B cell (primary cell): ENCODE data around the gene ENOX1. TPM values are rescaled to one million over a fixed set of nuclear protein-coding genes. Genes with fewer than 3 reads are reported as not detected.

Experiments
- ATAC-seq: fragments of 200-7000 bp; cut with Tn5 transposase; one replicate; pipeline ENCODE4 v1.10.0; 2021; ENCODE audit warnings: low read depth, mild to moderate bottlenecking, moderate number of reproducible peaks, moderate library complexity
- CTCF ChIA-PET: fragments of 350-600 bp; sonication (Branson Sonifier 250); formaldehyde crosslinking; loops from one replicate; lab custom pipeline; 2021; ENCODE audit warnings: antibody characterized with exemption, inconsistent platforms; lab: Charles Lee
- POLR2A ChIA-PET: fragments of 350-600 bp; sonication (Branson Sonifier 250); formaldehyde crosslinking; loops from one replicate; lab custom pipeline; 2021; ENCODE audit warnings: antibody characterized with exemption; lab: Charles Lee
- DNase-seq: peaks from one replicate; pipeline ENCODE4 v3.0.0; 2013
- H2AFZ ChIP-seq: 2 replicates; pipeline ENCODE4 v1.6.1; 2012; ENCODE audit warnings: mild to moderate bottlenecking, low read depth, low read length; ENCODE audit not compliant: insufficient read depth, poor library complexity, severe bottlenecking
- H3K27ac ChIP-seq, 2 donors: 1 replicate in 1 of 2; 2 replicates in 1 of 2; pipeline ENCODE4 v1.5.1; 2012 to 2013; ENCODE audit warnings: low read length in 2 of 2, mild to moderate bottlenecking in 2 of 2, moderate library complexity in 1 of 2
- H3K27me3 ChIP-seq, 4 experiments: fragments of 200-600 bp in 1 of 4; sonication (generic) in 1 of 4; replicated peaks in 1 of 4; 1 replicate in 2 of 4; 2 replicates in 2 of 4; pipeline versions ENCODE4 v1.6.1 to v1.7.0; 2013 to 2016; ENCODE audit warnings: low read length in 3 of 4, mild to moderate bottlenecking in 2 of 4, mixed read lengths in 1 of 4, moderate library complexity in 1 of 4; ENCODE audit not compliant: insufficient read depth in 4 of 4, control insufficient read depth in 3 of 4; ENCODE audit errors: control extremely low read depth in 1 of 4
- H3K36me3 ChIP-seq, 2 experiments: replicated peaks in 1 of 2; 1 replicate in 1 of 2; 2 replicates in 1 of 2; pipeline versions ENCODE4 v1.6.1 to v1.7.1; 2013; ENCODE audit warnings: low read length in 1 of 2; ENCODE audit not compliant: insufficient read depth in 2 of 2, control insufficient read depth in 1 of 2; ENCODE audit errors: control extremely low read depth in 1 of 2, extremely low read depth in 1 of 2
- H3K4me1 ChIP-seq, 2 donors: fragments of 200-600 bp in 1 of 2; sonication (generic) in 1 of 2; 1 replicate in 1 of 2; 2 replicates in 1 of 2; pipeline versions ENCODE4 v1.5.1 to v1.6.1; 2013 to 2017; ENCODE audit warnings: low read length in 2 of 2; ENCODE audit not compliant: control insufficient read depth in 2 of 2, insufficient read depth in 2 of 2
- H3K4me2 ChIP-seq: replicated peaks from 2 replicates; pipeline ENCODE3; 2012; ENCODE audit warnings: mild to moderate bottlenecking, low read depth, low read length; ENCODE audit not compliant: poor library complexity, severe bottlenecking
- H3K4me3 ChIP-seq, 5 experiments: fragments of 200-600 bp in 1 of 5; sonication (generic) in 1 of 5; 1 replicate in 3 of 5; 2 replicates in 2 of 5; pipeline versions ENCODE4 v1.5.1 to v1.7.0; 2011 to 2016; ENCODE audit warnings: low read length in 4 of 5, mild to moderate bottlenecking in 4 of 5, low read depth in 2 of 5, control low read depth in 1 of 5, moderate library complexity in 1 of 5; ENCODE audit not compliant: insufficient read depth in 1 of 5; ENCODE audit errors: control extremely low read depth in 1 of 5, extremely low read depth in 1 of 5
- H3K79me2 ChIP-seq: fragments of 200-600 bp; sonication (generic); one replicate; pipeline ENCODE4 v1.6.0; 2016; ENCODE audit warnings: low read length; ENCODE audit not compliant: control insufficient read depth, insufficient read depth
- H3K9ac ChIP-seq: fragments of 200-600 bp; sonication (generic); 2 replicates; pipeline ENCODE4 v1.6.1; 2017; ENCODE audit warnings: mild to moderate bottlenecking, low read length, moderate library complexity
- H3K9me3 ChIP-seq, 3 donors: one replicate each; pipeline versions ENCODE4 v1.6.1 to v1.7.1; 2013; ENCODE audit warnings: low read length in 2 of 3; ENCODE audit not compliant: control insufficient read depth in 2 of 3, insufficient read depth in 1 of 3; ENCODE audit errors: control extremely low read depth in 1 of 3
- H4K20me1 ChIP-seq: 2 replicates; pipeline ENCODE4 v1.6.0; 2012; ENCODE audit warnings: mild to moderate bottlenecking, low read length; ENCODE audit not compliant: insufficient read depth, control insufficient read depth, poor library complexity, severe bottlenecking
- H3K27ac Mint-ChIP-seq: one replicate; pipeline ENCODE4 v1.8.0; 2021; ENCODE audit warnings: mixed read lengths
- H3K27me3 Mint-ChIP-seq: one replicate; pipeline ENCODE4 v1.8.0; 2021; ENCODE audit warnings: mixed read lengths
- H3K4me1 Mint-ChIP-seq: one replicate; pipeline ENCODE4 v1.8.0; 2021; ENCODE audit warnings: mixed read lengths
- H3K4me3 Mint-ChIP-seq: one replicate; pipeline ENCODE4 v1.8.0; 2021; ENCODE audit warnings: mixed read lengths
- H3K9me3 Mint-ChIP-seq: one replicate; pipeline ENCODE4 v1.8.0; 2022; ENCODE audit warnings: mixed read lengths; ENCODE audit not compliant: insufficient read depth
- CTCF ChIP-seq: fragments of 200-600 bp; IDR thresholded peaks from one replicate; pipeline ENCODE4 v1.8.0; 2022; ENCODE audit warnings: antibody characterized with exemption, mild to moderate bottlenecking
- EZH2 ChIP-seq: IDR thresholded peaks from 2 replicates; pipeline ENCODE4 v1.6.1; 2012; ENCODE audit warnings: borderline replicate concordance, low read depth, mild to moderate bottlenecking, moderate library complexity, low read length; ENCODE audit not compliant: insufficient read depth, poor library complexity, severe bottlenecking
- WGBS: methylation state at CpG from one replicate; pipeline ENCODE4 v1.1.5; 2013; ENCODE audit warnings: missing lambda C conversion rate; ENCODE audit not compliant: insufficient coverage; 5-methylcytosine and 5-hydroxymethylcytosine counted together
- intact Hi-C: fragments of 100-400 bp; cut with micrococcal nuclease; formaldehyde crosslinking; loops from one replicate; pipeline ENCODE4 v1.10.0; 2022
- polyA plus RNA-seq: library from polyadenylated mRNA; depleted of rRNA; stranded (reverse); fragments of >200 nt; gene quantifications from 2 replicates; pipeline ENCODE4 v1.2.3, GENCODE V29; 2012
- total RNA-seq, 2 donors: library from RNA; stranded (reverse); fragments of 120-200 nt in 1 of 2; gene quantifications; 1 replicate in 1 of 2; 2 replicates in 1 of 2; pipeline versions ENCODE4 v1.2.3 to v1.2.4, GENCODE V29; 2013 to 2022

Gene ENOX1
- total and polyA plus RNA-seq, 2 donors (not counting 1 experiment from before 2014, with no cell fraction given): not detected

GRCh38 chr13:43757266-43757665 is 29.5 kb downstream of the ENOX1 start:
- H3K9me3 Mint-ChIP-seq: no peaks in the 10 kb centered on the region
- H3K27ac ChIP-seq: no peak overlapping the region
- intact Hi-C loops: no loop called here
- no peak for TF ChIP-seq EZH2
- TF ChIP-seq CTCF: no peak
- ATAC-seq (no peak), DNase-seq (no peak)
- H3K27ac Mint-ChIP-seq: no peak overlapping the region
- H3K9me3 ChIP-seq: no peaks in the 10 kb centered on the region
- no peaks in the 10 kb centered on the region for H3K4me1 Mint-ChIP-seq
- no peak overlapping the region for H3K4me3 ChIP-seq
- H3K4me2 ChIP-seq: no peak overlapping the region
- ChIA-PET CTCF (no interaction called here), POLR2A (no interaction called here)
- H3K4me3 Mint-ChIP-seq: no peak overlapping the region
- no peaks in the 10 kb centered on the region for H4K20me1 ChIP-seq
- H3K36me3 ChIP-seq: no peaks in the 10 kb centered on the region
- peaks cover 32% of the 10 kb centered on the region for H3K27me3 Mint-ChIP-seq
- peaks cover 0 to 3% (median 0%) of the 10 kb centered on the region in 4 experiments for H3K27me3 ChIP-seq
- H3K79me2 ChIP-seq: no peaks in the 10 kb centered on the region
- H3K9ac ChIP-seq: no peak overlapping the region
- no peaks in the 10 kb centered on the region for H3K4me1 ChIP-seq
- no CpG with 5 or more reads among the region's 1 CpG for WGBS
- H2AFZ ChIP-seq: no peak overlapping the region

GRCh38 chr13:43755844-43756243 is 30.9 kb downstream of the ENOX1 start:
- Histone ChIP-seq H3K9me3 (no peaks in the 10 kb centered on the region), H3K4me2 (no peak overlapping the region), H3K36me3 (no peaks in the 10 kb centered on the region), H3K27ac (no peak overlapping the region), H3K4me3 (no peak overlapping the region), H3K4me1 (no peaks in the 10 kb centered on the region), H2AFZ (no peak overlapping the region), H3K27me3 (no peaks in the 10 kb centered on the region), H3K9ac (no peak overlapping the region), H4K20me1 (no peaks in the 10 kb centered on the region), H3K79me2 (no peaks in the 10 kb centered on the region)
- no peak for DNase-seq
- Mint-ChIP-seq H3K4me3 (no peak overlapping the region), H3K27me3 (peaks cover 27% of the 10 kb centered on the region), H3K27ac (no peak overlapping the region), H3K9me3 (no peaks in the 10 kb centered on the region), H3K4me1 (no peaks in the 10 kb centered on the region)
- ChIA-PET CTCF (no interaction called here), POLR2A (no interaction called here)
- no peak for TF ChIP-seq EZH2
- TF ChIP-seq CTCF: no peak
- no peak for ATAC-seq
- intact Hi-C loops: no loop called here
- WGBS: 67% methylated on average over 1 of the region's 1 CpG
